Gastrocnemius medialis (tissue), 4 donors: ENCODE data around the gene CCPG1.

ENCODE experiments used
- POLR2A ChIP-seq, 2 donors: fragments of 450-650 bp; IDR thresholded peaks; one replicate each; pipeline ENCODE4 v1.6.1; 2017; ENCODE audit warnings: antibody characterized with exemption in 2 of 2, mild to moderate bottlenecking in 2 of 2, moderate library complexity in 2 of 2
- TF ChIP-seq, protein P1 (sequence below), 5 experiments: fragments of 450-650 bp in 3 of 5; fragments of 200-600 bp in 2 of 5; sonication (generic) in 2 of 5; IDR thresholded peaks in 4 of 5; conservative IDR thresholded peaks in 1 of 5; 1 replicate in 4 of 5; 2 replicates in 1 of 5; pipeline ENCODE4 v1.5.1; 2016 to 2019; ENCODE audit warnings: antibody characterized with exemption in 5 of 5, mild to moderate bottlenecking in 3 of 5, moderate library complexity in 3 of 5

DNA sequence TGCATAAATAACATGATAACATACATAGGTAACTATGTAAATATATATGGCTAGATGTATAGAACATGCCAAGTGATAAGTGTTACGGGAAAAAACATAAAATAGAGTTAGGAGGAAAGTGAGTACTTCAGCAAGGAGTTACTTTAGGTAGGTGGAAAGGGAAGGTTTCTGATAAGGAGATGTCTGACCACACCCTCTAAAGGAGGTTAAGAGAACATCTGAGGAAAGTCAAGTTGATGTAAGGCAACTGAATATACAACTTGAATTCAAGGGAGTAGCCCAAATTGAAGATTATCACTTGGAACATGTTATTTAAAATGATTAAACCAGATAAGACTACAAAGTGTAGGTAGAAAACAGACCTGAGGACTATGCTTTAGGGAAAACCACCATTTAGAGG, 13.9 kb upstream of the CCPG1 start:
- TF ChIP-seq, protein P1, sequence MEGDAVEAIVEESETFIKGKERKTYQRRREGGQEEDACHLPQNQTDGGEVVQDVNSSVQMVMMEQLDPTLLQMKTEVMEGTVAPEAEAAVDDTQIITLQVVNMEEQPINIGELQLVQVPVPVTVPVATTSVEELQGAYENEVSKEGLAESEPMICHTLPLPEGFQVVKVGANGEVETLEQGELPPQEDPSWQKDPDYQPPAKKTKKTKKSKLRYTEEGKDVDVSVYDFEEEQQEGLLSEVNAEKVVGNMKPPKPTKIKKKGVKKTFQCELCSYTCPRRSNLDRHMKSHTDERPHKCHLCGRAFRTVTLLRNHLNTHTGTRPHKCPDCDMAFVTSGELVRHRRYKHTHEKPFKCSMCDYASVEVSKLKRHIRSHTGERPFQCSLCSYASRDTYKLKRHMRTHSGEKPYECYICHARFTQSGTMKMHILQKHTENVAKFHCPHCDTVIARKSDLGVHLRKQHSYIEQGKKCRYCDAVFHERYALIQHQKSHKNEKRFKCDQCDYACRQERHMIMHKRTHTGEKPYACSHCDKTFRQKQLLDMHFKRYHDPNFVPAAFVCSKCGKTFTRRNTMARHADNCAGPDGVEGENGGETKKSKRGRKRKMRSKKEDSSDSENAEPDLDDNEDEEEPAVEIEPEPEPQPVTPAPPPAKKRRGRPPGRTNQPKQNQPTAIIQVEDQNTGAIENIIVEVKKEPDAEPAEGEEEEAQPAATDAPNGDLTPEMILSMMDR (IDR thresholded peaks at IDR 0.05 in 4 of 5, conservative IDR thresholded peaks at IDR 0.05 in 1 of 5) = no peak
- TF ChIP-seq POLR2A (IDR thresholded peaks at IDR 0.05) = no peak
